Neutrophil (primary cell): Measurements from ENCODE around the gene PAIP2.
A peak's percentile ranks its signal among the peaks of the same experiment; 100 is the strongest.

Experiments used
- H3K27ac ChIP-seq: fragments of 200-600 bp; sonication (generic); 2 replicates; pipeline ENCODE4 v1.5.1; 2016; ENCODE audit warnings: mild to moderate bottlenecking, moderate library complexity
- H3K27me3 ChIP-seq: fragments of 200-600 bp; sonication (generic); 2 replicates; pipeline ENCODE4 v1.6.0; 2016; ENCODE audit warnings: mild to moderate bottlenecking
- H3K36me3 ChIP-seq: fragments of 200-600 bp; sonication (generic); 2 replicates; pipeline ENCODE4 v1.5.1; 2017
- H3K4me1 ChIP-seq, 2 experiments: fragments of 200-600 bp in 1 of 2; sonication (generic) in 1 of 2; 1 replicate in 1 of 2; 2 replicates in 1 of 2; pipeline versions ENCODE4 v1.5.1 to v1.6.1; 2013 to 2016; ENCODE audit warnings: low read depth in 1 of 2, low read length in 1 of 2, mild to moderate bottlenecking in 1 of 2, moderate library complexity in 1 of 2; ENCODE audit not compliant: control insufficient read depth in 1 of 2, insufficient read depth in 1 of 2
- H3K4me3 ChIP-seq, 2 experiments: fragments of 200-600 bp in 1 of 2; sonication (generic) in 1 of 2; 1 replicate in 1 of 2; 2 replicates in 1 of 2; pipeline ENCODE4 v1.5.1; 2013 to 2016; ENCODE audit warnings: low read depth in 1 of 2, low read length in 1 of 2, mild to moderate bottlenecking in 1 of 2, moderate library complexity in 1 of 2
- H3K9me3 ChIP-seq: fragments of 200-600 bp; sonication (generic); 2 replicates; pipeline ENCODE4 v1.5.1; 2016
- CTCF ChIP-seq: fragments of 200-600 bp; sonication (generic); IDR thresholded peaks from 2 replicates; pipeline ENCODE4 v1.5.1; 2016; ENCODE audit warnings: antibody characterized with exemption

Gene PAIP2

GRCh38 chr5:139341689-139342422 is at the start of gene PAIP2:
Gene PAIP2 (plus strand): TSS chr5:139341854. CDS start chr5:139363785, 21,931 bp downstream.
- no peaks in the 10 kb centered on the region for H3K27me3 ChIP-seq
- H3K4me1 ChIP-seq, result peaks cover 22 to 31% of the 10 kb centered on the region in 2 experiments
- H3K27ac ChIP-seq, result peak within 1 kb of the TSS; percentile 99
- no peaks in the 10 kb centered on the region for H3K36me3 ChIP-seq
- H3K4me3 ChIP-seq, result peak within 1 kb of the TSS; percentile 90 to 91
- H3K9me3 ChIP-seq, result no peaks in the 10 kb centered on the region
- peak; percentile 98 for TF ChIP-seq CTCF

GRCh38 chr5:139293202-139293506 is 48.5 kb upstream of the PAIP2 start:
- Histone ChIP-seq H3K27ac (peak overlapping the region; percentile 94), H3K36me3 (no peaks in the 10 kb centered on the region), H3K4me1 (peaks cover 26 to 33% of the 10 kb centered on the region in 2 experiments), H3K27me3 (no peaks in the 10 kb centered on the region), H3K4me3 (peak overlapping the region; percentile 86 to 89), H3K9me3 (no peaks in the 10 kb centered on the region)
- TF ChIP-seq CTCF, result no peak

GRCh38 chr5:139293507-139294373 is 47.9 kb upstream of the PAIP2 start, which contains the start of gene MATR3:
Gene MATR3 (plus strand): TSS chr5:139293740. CDS start chr5:139307416, 13,676 bp downstream.
- Histone ChIP-seq H3K4me1 (peaks cover 28 to 36% of the 10 kb centered on the region in 2 experiments), H3K9me3 (no peaks in the 10 kb centered on the region), H3K27me3 (no peaks in the 10 kb centered on the region), H3K27ac (peak within 1 kb of the TSS; percentile 94), H3K4me3 (peak within 1 kb of the TSS; percentile 86 to 89), H3K36me3 (no peaks in the 10 kb centered on the region)
- peak; percentile 24 for TF ChIP-seq CTCF

GRCh38 chr5:139294374-139295165 is 47.1 kb upstream of the PAIP2 start:
- Histone ChIP-seq H3K9me3 (no peaks in the 10 kb centered on the region), H3K27me3 (no peaks in the 10 kb centered on the region), H3K4me3 (peak overlapping the region; percentile 86 to 89), H3K27ac (peak overlapping the region; percentile 94), H3K4me1 (peaks cover 30 to 43% of the 10 kb centered on the region in 2 experiments), H3K36me3 (no peaks in the 10 kb centered on the region)
- no peak for TF ChIP-seq CTCF

GRCh38 chr5:139295346-139296057 is 46.2 kb upstream of the PAIP2 start:
- Histone ChIP-seq H3K27ac (peak overlapping the region; percentile 94), H3K36me3 (no peaks in the 10 kb centered on the region), H3K9me3 (no peaks in the 10 kb centered on the region), H3K4me3 (peak overlapping the region; percentile 86 to 89), H3K4me1 (peaks cover 30 to 48% of the 10 kb centered on the region in 2 experiments), H3K27me3 (no peaks in the 10 kb centered on the region)
- TF ChIP-seq CTCF, result no peak
